HG02763 (cell line): Measurements from ENCODE around the gene IFNL2.
"Not testable (repeated sequence)": the region's sequence is repeated elsewhere in the genome, so short reads cannot be mapped to it uniquely, and the experiment has no call there.

Experiments used
- ATAC-seq: cut with Tn5 transposase; IDR thresholded peaks from one replicate; pipeline ENCODE4 v1.9.1; 2021; ENCODE audit warnings: mild to moderate bottlenecking, moderate library complexity; ENCODE audit not compliant: unreplicated experiment

Gene IFNL2

DNA sequence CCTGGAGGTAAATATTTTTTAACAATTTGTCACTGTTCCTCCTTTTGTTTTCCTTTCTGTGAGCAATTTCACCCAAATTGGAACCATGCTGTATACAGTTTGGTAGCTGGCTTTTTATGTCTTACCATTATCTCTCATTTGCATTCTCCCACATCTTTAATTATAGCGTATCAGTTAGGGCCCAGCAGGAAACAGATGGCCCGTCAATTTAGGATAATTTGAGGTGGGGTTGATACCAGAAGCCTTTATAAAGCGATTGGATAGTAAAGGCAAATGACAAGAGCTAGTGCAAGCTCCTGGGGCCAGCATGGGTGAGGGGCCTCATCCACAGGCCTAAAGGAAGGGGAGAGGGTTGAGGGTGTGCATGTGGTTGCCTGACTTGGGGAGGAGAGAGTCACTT lies 15.7 kb upstream of the IFNL2 start:
- no peak for ATAC-seq

DNA sequence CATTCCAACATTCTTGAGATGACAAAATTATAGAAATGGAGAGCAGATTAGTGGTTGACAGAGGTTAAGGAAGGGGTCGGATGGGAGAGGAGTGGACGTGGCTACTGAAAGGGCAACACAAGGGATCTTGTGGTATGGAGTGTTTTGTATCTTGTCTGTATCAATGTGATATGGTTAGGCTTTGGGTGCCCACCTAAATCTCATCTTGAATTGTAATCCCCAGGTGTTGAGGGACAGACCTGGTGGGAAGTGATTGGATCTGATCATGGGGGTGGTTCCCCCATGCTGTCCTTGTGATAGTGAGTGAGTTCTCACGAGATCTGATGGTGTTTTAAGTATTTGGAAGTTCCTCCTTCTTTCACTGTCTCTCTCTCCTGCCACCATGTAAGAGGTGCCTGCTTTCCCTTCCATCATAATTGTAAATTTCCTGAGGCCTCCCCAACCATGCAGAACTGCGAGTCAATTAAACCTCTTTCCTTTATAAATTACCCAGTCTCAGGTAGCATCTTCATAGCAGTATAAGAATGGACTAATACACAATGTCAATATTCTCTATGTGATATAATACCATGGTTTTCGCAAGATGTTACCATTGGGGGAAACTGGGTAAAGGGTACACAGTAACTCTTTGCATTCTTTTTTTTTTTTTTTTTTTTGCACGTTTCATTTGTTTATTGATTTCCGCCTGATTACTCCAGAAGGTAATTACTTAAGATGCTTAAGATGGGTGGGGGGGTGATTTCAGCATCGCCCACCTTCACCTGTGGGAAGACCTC lies 14.6 kb upstream of the IFNL2 start:
- no peak for ATAC-seq

DNA sequence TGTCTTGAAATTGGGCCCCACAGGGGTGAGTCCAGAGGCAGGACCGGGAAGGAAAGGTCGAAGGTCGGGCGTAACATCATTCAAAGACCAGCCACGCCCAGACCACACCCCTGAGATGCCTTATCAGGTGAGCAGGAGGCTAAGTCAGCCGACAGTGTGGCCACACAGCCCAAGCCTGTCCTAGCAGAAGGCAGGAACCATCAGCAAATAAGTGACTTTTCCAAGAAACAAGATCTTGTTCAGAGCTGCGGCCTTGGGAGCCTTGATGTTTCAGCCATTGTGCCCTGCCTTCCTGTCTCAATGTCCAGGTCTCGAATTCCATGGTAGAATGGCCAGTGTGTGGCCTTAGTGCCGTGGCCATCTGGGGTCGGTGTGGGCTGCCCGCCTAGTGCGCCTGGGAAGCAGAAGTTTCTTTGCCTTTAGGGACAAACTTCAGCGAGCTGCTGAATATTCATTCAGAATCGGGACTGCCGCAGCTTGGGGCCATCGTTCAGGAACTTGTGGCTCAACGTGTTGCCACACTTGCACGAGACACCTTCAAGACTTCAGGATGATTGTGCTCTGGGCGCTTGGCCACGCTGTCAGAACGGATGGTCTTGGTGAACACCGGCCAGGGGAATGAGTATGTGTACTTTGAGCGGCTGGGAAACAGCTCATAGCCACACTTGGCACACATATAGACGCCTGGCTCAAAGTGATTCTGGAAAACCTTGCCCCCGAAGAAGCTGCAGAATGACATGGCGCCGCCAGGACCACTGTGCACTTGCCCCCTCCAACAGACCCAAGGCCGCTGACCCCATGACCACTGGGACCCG lies 13.5 kb upstream of the IFNL2 start:
- ATAC-seq: no peak

DNA sequence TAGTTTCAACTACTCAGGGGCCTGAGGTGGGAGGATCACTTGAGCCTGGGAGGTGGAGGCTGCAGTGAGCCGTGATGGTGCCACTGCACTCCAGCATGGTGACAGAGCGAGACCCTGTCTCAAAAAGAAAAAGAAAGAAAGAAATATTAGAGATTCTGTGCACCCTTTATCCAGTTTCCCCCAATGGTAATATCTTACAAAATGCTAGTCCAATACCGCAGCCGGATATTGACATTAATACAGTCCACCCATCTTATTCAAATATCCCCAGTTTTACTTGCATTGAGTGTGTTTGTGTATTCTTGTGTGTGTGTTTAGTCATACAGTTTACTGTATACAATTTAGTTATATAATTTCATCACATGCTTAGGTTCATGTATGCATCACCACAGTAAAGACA lies 11.0 kb upstream of the IFNL2 start:
- no peak for ATAC-seq

DNA sequence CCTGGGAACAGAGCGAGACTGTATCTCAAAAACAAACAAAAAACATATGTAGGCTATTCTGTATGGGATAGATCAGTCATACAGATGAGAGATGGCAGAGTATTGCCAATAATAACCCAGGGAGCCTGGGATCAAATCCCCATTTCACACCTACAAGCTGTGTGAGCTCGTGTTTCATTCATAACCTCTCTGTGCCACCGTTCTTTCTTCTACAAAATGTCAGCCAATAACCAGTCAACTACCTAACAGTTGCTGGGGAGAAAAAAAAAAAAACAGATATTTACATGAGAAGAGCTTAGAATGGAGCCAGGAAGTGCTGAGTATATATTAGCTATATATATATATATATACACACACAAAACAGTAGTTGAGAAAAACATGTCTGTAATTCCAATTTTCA lies 6.5 kb upstream of the IFNL2 start:
- no peak for ATAC-seq

DNA sequence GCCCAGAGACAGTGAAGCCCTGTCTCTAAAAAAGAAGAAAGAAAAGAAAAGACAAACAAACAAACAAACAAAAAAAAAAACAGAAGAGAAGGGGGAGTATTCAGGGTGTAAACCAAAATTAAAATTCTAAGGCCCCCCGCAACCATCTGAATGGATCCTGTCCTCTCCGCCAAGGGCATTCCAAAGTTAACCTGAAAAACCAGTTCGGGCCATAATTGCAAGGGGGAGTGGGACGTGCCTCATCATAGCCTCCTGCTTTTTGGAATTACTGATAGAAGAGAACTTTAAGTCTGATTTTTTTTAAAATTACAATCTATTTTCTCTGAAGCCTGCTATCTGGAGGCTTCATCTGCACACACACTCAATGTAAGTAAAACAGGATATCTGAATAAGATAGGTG lies 5.7 kb upstream of the IFNL2 start:
- no peak for ATAC-seq

DNA sequence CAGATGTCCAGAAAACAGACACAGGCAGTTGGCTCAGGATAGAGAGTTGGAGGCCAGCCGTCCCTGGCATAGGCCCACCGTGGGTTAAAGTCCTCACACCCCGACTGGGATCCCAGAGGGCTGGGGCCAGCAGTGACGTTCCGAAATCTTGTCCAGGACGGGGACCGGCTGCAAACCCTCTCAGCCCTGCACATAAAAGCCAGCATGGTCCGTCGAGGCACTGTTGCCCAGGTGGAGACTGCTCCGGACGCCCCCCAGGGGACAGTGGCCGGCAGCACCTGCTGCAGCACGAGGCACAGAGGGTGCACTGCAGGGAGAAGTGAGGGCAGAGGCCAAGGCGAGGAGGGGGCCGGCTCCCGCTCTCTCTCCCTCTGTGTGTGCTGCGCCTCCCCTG lies 4.3 kb upstream of the IFNL2 start:
- no peak for ATAC-seq

DNA sequence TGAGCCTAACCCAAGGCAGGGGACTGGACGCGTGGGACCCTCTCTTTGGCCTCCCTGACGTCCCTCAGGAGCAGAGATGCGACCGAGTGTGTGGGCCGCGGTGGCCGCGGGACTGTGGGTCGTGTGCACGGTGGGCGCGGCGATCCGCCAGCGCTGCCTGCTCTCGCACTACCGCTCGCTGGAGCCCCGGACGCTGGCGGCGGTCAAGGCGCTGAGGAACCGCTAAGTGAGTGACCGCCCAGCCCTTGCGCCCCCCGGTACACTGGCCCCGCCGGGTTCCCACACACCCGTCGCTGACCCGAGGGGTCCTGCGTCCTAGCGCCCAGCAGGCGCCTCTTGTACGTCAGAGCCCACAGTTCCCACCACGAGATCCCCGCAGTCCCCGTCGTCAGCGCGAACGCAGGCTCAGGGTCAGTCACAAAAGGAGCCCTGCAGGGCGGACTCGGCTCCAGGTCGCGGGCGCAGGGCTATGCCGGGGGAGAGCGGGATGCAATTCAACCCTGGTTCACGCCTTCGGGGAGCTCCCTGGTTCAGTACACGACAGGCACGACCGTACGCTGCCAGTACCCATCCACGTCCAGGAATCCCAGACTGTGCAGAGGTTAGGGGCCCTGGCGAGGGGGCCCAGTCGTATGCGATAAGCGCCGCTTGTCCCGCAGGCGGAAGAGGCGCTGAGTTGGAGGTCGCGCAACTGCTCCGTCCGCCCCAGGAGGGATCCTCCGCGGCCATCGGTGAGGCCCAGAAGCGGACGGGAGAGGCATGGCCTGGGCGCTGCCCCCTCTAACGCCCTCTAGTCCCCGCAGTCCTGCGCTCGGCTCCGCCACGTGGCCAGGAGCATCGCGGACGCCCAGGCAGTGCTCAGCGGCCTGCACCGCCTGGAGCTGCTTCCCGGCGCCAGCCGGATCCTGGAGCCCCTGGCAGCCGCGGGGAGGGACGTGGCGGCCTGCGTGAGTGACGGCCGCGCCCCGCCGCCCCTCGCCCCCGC lies 3.6 kb upstream of the IFNL2 start:
- ATAC-seq: no peak

DNA sequence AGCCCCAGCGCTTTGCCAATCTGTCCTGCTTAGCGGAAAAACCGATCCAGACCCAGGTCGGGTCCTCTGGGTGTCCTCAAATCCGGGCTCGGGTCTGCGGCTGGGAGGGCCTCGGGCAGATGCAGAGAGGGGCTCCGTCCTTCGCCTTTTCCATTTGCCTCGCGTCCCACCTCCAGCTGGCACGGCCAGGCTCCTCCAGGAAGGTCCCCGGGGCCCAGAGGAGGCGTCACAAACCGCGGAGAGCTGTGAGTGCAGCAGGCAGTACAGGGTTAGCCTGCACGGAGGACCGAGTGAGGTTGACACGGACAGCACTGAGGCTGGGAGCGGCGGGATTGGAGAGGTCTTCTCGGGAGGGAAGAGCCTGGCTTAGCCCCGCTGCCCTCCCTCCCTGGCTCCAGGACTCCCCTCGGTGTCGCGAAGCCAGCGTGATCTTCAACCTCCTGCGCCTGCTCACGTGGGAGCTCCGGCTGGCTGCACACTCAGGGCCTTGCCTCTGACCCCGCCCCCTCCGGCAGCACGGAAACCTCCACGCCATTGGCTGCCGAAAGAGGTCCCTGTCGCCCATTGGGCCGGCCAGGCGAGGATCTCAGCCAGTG lies 2.8 kb upstream of the IFNL2 start:
- no peak for ATAC-seq

DNA sequence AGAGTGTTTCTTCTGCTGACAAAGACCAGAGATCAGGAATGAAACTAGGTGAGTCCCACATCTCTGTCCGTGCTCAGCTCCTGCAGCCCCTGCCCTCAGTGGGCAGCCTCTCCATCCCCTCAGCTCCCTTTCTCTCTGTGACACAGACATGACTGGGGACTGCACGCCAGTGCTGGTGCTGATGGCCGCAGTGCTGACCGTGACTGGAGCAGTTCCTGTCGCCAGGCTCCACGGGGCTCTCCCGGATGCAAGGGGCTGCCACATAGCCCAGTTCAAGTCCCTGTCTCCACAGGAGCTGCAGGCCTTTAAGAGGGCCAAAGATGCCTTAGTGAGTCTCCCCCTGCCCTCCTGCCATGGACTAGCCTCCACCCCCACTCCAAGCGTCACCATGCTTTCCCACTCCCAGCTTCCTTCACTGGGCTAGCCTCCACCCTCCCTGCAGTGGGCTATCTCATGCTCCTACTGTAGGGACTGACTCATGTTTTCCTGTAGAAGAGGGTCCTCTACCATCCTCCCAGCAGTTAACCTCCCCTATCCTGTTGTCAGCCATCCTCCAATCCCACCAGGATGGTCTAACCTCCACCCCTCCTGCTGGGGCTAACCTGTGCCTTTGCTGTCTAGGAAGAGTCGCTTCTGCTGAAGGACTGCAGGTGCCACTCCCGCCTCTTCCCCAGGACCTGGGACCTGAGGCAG lies 481 bp downstream of the IFNL2 start:
- ATAC-seq: not testable (repeated sequence)

DNA sequence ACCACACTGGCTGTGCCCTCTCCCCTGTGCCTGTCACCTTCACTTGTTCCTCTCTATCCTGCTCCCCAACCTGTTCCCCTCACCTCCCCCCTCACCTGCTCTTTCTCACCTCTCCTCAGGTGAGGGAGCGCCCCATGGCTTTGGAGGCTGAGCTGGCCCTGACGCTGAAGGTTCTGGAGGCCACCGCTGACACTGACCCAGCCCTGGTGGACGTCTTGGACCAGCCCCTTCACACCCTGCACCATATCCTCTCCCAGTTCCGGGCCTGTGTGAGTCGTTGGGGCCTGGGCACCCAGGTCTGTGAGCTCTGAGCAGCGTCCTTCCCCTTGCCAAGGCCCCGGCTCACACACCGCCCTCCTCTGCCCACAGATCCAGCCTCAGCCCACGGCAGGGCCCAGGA lies 1.2 kb downstream of the IFNL2 start:
- ATAC-seq: not testable (repeated sequence)

DNA sequence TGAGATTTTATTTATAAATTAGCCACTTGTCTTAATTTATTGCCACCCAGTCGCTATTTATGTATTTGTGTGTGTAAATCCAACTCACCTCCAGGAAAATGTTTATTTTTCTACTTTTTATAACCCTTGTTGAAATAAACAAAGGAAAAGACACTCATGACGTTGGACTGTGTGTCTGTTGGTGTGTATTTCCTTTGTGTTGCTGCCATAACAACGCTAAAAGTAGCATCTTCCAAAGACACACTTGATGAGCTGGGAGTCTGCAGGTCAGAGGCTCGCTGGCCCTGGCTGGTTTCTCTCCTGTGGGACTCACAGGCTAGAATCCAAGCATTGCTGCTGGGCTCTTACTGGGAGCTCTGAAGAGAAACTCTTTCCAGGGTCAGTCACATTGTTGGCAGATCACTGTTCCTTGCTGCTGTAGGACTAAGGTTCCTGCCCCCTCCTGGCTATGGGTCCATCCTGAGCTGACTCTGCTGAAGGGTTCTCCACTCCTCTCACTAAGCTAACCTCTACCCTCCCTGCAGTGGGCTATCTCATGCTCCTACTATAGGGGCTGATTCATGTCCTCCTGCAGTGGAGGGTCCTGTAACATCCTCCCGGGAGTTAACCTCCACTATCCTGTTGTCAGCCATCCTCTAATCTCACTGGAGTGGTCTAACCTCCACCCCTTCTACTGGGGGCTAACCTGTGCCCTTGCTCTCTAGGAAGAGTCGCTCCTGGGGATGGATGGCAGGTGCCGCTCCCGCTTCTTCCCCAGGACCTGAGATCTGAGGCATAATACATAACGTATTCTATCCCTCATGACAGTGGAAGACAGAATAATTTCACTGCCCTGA lies 2.1 kb downstream of the IFNL2 start:
- ATAC-seq: no peak

DNA sequence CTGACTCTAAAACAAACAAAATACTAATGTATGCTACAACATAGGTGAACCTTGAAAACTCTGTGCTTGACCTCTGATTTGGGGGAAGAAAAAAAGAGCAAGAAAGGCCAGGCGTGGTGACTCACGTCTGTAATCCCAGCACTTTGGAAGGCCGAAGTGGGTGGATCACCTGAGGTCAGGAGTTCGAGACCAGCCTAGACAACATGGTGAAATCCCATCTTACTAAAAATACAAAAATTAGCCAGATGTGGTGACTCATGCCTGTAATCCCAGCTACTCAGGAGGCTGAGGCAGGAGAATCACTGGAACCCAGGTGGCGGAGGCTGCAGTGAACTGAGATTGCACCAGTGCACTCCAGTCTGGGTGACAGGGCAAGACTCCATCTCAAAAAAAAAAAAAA lies 5.7 kb downstream of the IFNL2 start:
- ATAC-seq: not testable (repeated sequence)

DNA sequence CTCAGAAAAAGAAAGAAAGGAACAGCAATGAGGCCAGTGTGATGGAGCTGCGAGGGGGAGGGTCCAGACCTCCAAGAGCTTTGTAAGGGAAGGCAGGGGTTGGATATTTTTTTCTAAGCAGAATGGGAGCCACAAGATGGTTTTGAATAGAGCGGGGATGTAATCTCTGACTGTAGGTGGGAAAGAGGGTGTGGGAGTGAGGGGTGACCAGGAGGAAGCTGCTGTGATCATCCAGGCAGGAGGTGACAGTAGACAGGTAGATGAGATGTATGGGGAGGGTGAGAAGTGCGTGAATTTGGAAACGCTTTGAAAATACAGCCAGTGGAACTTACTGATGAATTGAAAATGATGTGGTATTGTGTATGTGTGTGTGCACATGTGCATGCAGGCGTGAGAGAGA lies 7.4 kb downstream of the IFNL2 start:
- no peak for ATAC-seq

DNA sequence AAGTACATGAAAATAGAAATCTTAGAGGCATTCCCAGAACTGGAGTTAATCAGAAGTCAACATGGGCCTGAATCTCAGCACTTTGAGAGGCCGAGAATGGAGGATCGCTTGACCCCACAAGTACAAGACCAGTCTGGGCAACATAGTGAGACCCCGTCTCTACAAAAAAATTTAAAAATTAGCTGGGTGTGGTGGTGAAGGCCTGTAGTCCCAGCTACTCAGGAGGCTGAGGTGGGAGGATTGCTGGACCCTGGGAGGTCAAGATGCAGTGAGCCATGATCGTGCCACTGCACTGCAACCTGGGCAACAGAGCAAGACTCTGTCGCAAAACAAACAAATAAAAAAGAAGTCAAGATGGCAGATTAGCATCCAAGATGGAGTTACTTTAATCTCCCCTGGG lies 8.5 kb downstream of the IFNL2 start:
- no peak for ATAC-seq

DNA sequence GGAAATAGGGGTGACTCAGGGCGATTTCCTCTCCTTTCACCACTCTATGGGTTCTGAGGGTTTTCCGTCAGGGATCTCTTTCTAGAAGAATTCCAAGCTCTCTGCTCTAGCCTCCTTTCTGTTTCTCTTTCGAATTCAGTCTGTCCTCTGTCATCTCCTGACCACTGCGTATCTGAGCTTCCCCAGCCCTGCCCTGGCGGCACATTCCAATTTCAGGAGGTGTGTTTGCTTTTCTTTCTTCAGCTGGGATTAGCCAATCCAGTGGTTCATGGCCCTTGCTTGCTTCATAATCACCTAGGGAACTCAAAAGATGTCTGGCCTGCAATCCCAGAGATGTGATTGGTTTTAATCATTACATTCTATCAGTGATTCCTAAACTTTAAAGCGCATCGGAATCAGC lies 9.4 kb downstream of the IFNL2 start:
- no peak for ATAC-seq

DNA sequence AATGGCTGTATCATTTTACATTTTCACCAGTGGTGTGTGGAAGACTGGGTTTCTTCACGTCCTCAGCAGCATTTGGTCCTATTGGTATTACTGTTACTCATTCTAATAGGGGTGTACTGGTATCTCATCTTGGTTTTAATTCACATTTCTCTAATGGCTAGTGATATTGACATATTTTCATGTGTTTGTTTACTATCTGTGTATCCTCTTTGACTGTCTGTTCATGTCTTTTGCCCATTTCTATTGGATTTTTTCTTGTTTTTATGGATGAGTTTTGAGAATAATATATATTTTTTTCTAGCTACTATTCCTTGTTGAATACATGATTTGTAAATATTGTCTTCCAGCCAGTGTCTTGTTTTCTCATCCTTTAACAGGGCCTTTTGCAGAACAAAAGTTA lies 13.8 kb downstream of the IFNL2 start:
- ATAC-seq: no peak

DNA sequence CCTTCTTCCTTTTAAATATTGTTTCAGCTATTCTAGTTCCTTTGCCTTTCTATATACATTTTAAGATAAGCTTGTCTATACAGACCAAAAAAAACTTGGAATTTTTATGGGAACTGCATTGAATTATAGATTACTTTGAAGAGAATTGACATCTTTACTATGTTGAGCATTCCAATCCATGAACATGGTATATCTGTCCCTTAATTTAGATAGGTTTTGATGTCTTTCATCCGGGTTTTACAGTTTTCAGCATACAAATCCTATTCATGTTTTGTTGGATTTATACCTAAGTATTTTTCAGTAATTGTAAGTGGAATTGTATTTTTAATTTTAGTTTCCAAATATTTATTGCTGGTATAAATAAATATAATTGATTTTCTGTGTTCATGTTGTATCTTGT lies 15.8 kb downstream of the IFNL2 start:
- no peak for ATAC-seq

DNA sequence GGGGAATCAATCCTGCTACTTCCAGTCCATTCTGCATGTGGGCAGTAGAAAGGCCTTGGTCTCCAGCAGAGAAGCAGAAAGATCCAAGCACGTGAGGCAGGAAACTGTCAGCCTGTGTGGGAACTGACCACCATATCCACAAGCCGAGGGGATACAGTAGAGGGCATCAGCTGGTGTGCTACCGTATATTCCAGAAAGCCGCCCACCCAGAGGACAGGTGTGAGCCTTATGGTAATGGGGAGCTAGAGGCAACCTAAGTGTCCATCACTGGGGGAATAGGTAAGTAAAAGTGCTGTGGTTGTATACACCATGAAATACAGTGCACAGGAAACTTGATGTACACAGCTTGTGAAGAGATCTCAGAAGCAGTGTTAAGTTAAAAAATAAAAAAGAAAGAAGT lies 25.2 kb downstream of the IFNL2 start:
- no peak for ATAC-seq
